H9 (cell line): ENCODE measurements around the gene XRN2. TPM values are rescaled to one million over a fixed set of nuclear protein-coding genes. Genes with fewer than 3 reads are reported as not detected.

Source experiments
- DNase-seq: peaks from one replicate; pipeline ENCODE4 v3.0.0-alpha.2; 2017
- H2AFZ ChIP-seq: one replicate; pipeline ENCODE4 v1.6.1; 2013; ENCODE audit warnings: mild to moderate bottlenecking, low read length, control low read depth, moderate library complexity
- H2AK5ac ChIP-seq: 2 replicates; pipeline ENCODE4 v1.6.1; 2013; ENCODE audit warnings: low read length, control low read depth, mixed read lengths; ENCODE audit not compliant: insufficient read length
- H2BK120ac ChIP-seq: one replicate; pipeline ENCODE4 v1.6.1; 2013; ENCODE audit warnings: low read depth, mild to moderate bottlenecking, low read length, control low read depth, inconsistent platforms; ENCODE audit not compliant: poor library complexity, severe bottlenecking
- H2BK12ac ChIP-seq: 2 replicates; pipeline ENCODE4 v1.6.1; 2013; ENCODE audit warnings: low read length, control low read depth, mixed read lengths, low read depth; ENCODE audit not compliant: insufficient read length
- H2BK15ac ChIP-seq: 2 replicates; pipeline ENCODE4 v1.6.1; 2013; ENCODE audit warnings: low read depth, low read length, control low read depth
- H2BK20ac ChIP-seq: one replicate; pipeline ENCODE4 v1.6.1; 2013; ENCODE audit warnings: low read depth, mild to moderate bottlenecking, low read length, control low read depth, inconsistent platforms; ENCODE audit not compliant: poor library complexity, severe bottlenecking
- H2BK5ac ChIP-seq: 2 replicates; pipeline ENCODE4 v1.6.1; 2013; ENCODE audit warnings: low read length, control low read depth, mixed read lengths; ENCODE audit not compliant: insufficient read length
- H3K14ac ChIP-seq: 2 replicates; pipeline ENCODE4 v1.6.1; 2013; ENCODE audit warnings: low read length, control low read depth; ENCODE audit not compliant: insufficient read depth
- H3K18ac ChIP-seq: 2 replicates; pipeline ENCODE4 v1.6.1; 2013; ENCODE audit warnings: low read depth, mild to moderate bottlenecking, mixed read lengths, low read length, control low read depth; ENCODE audit not compliant: insufficient read length
- H3K23ac ChIP-seq: 2 replicates; pipeline ENCODE4 v1.6.1; 2013; ENCODE audit warnings: low read length, control low read depth, mixed read lengths, low read depth; ENCODE audit not compliant: insufficient read length
- H3K23me2 ChIP-seq: 2 replicates; pipeline ENCODE4 v1.6.1; 2013; ENCODE audit warnings: low read depth, mild to moderate bottlenecking, mixed read lengths, low read length, control low read depth; ENCODE audit not compliant: insufficient read length, poor library complexity, severe bottlenecking
- H3K27ac ChIP-seq: 2 replicates; pipeline ENCODE4 v1.5.1; 2013; ENCODE audit warnings: low read length, control low read depth, mixed read lengths, low read depth; ENCODE audit not compliant: insufficient read length
- H3K27me3 ChIP-seq: 2 replicates; pipeline ENCODE4 v1.6.1; 2013; ENCODE audit warnings: low read length, control low read depth, inconsistent platforms; ENCODE audit not compliant: insufficient read depth
- H3K4ac ChIP-seq: 2 replicates; pipeline ENCODE4 v1.6.1; 2013; ENCODE audit warnings: low read depth, mild to moderate bottlenecking, control low read depth, inconsistent platforms, low read length, moderate library complexity
- H3K4me1 ChIP-seq: 2 replicates; pipeline ENCODE4 v1.6.1; 2013; ENCODE audit warnings: low read length, control low read depth, inconsistent platforms; ENCODE audit not compliant: insufficient read depth
- H3K4me2 ChIP-seq: 2 replicates; pipeline ENCODE4 v1.6.1; 2013; ENCODE audit warnings: low read length, control low read depth, mixed read lengths; ENCODE audit not compliant: insufficient read length, insufficient read depth
- H3K56ac ChIP-seq: 2 replicates; pipeline ENCODE4 v1.6.1; 2013; ENCODE audit warnings: low read depth, mild to moderate bottlenecking, mixed read lengths, low read length, control low read depth; ENCODE audit not compliant: insufficient read length
- H3K79me1 ChIP-seq: 2 replicates; pipeline ENCODE4 v1.6.1; 2013; ENCODE audit warnings: low read depth, mild to moderate bottlenecking, moderate library complexity, low read length, control low read depth, inconsistent platforms; ENCODE audit not compliant: insufficient read depth, poor library complexity, severe bottlenecking
- H3K79me2 ChIP-seq: 2 replicates; pipeline ENCODE4 v1.6.1; 2013; ENCODE audit warnings: low read length, control low read depth, inconsistent platforms; ENCODE audit not compliant: insufficient read depth
- H3K9ac ChIP-seq: 2 replicates; pipeline ENCODE4 v1.6.1; 2013; ENCODE audit warnings: low read length, control low read depth, mixed read lengths; ENCODE audit not compliant: insufficient read length; ENCODE audit errors: extremely low read depth
- H3K9me3 ChIP-seq: one replicate; pipeline ENCODE4 v1.6.1; 2013; ENCODE audit warnings: low read depth, low read length, inconsistent platforms; ENCODE audit not compliant: control insufficient read depth
- H3T11ph ChIP-seq: one replicate; pipeline ENCODE4 v1.6.1; 2013; ENCODE audit warnings: mild to moderate bottlenecking, low read length, control low read depth, inconsistent platforms
- H4K20me1 ChIP-seq: one replicate; pipeline ENCODE4 v1.6.1; 2013; ENCODE audit not compliant: control insufficient read depth, insufficient read length, insufficient read depth
- H4K5ac ChIP-seq: 2 replicates; pipeline ENCODE4 v1.6.1; 2013; ENCODE audit warnings: low read depth, mild to moderate bottlenecking, mixed read lengths, low read length, control low read depth; ENCODE audit not compliant: insufficient read length
- H4K8ac ChIP-seq: replicated peaks from 2 replicates; pipeline ENCODE4 v1.6.1; 2013; ENCODE audit warnings: low read length, control low read depth, mixed read lengths, low read depth; ENCODE audit not compliant: insufficient read length
- H4K91ac ChIP-seq: 2 replicates; pipeline ENCODE4 v1.6.1; 2013; ENCODE audit warnings: low read depth, mild to moderate bottlenecking, moderate library complexity, mixed read lengths, low read length, control low read depth; ENCODE audit not compliant: insufficient read length
- H3K27ac Mint-ChIP-seq, 3 experiments: 2 replicates in 2 of 3; 3 replicates in 1 of 3; pipeline ENCODE4 v1.8.0; 2020 to 2021; ENCODE audit warnings: mixed read lengths in 3 of 3, mild to moderate bottlenecking in 1 of 3, moderate library complexity in 1 of 3
- H3K27me3 Mint-ChIP-seq: 2 replicates; pipeline ENCODE4 v1.8.0; 2021; ENCODE audit warnings: low read depth, mild to moderate bottlenecking, moderate library complexity, mixed read lengths
- H3K36me3 Mint-ChIP-seq, 3 experiments: 2 replicates in 2 of 3; 3 replicates in 1 of 3; pipeline ENCODE4 v1.8.0; 2020 to 2021; ENCODE audit warnings: low read depth in 3 of 3, mixed read lengths in 3 of 3; ENCODE audit not compliant: insufficient read depth in 1 of 3
- H3K4me1 Mint-ChIP-seq, 2 experiments: 2 replicates each; pipeline ENCODE4 v1.8.0; 2020; ENCODE audit warnings: mixed read lengths in 2 of 2
- H3K4me3 Mint-ChIP-seq, 2 experiments: 2 replicates in 1 of 2; 3 replicates in 1 of 2; pipeline ENCODE4 v1.8.0; 2020 to 2021; ENCODE audit warnings: mild to moderate bottlenecking in 2 of 2, mixed read lengths in 2 of 2, moderate library complexity in 1 of 2
- H3K9me3 Mint-ChIP-seq, 2 experiments: 2 replicates in 1 of 2; 3 replicates in 1 of 2; pipeline ENCODE4 v1.8.0; 2020; ENCODE audit warnings: mild to moderate bottlenecking in 2 of 2, mixed read lengths in 2 of 2, moderate library complexity in 1 of 2
- WGBS: extraction: QIAGEN DNeasy Blood & Tissue Kit; methylation state at CpG from one replicate; pipeline ENCODE4 v1.1.7; 2013; ENCODE audit warnings: missing lambda C conversion rate, low lambda C conversion rate, mixed read lengths; ENCODE audit not compliant: insufficient read length; ENCODE audit errors: extremely low coverage; 5-methylcytosine and 5-hydroxymethylcytosine counted together
- total RNA-seq: library from RNA; stranded (reverse); gene quantifications from 2 replicates; pipeline ENCODE4 v1.2.1, GENCODE V29; 2021
- TF ChIP-seq, protein P1 (sequence below): fragments of 200-600 bp; sonication (generic); conservative IDR thresholded peaks from 3 replicates; pipeline ENCODE4 v1.8.0; 2021; ENCODE audit warnings: antibody characterized with exemption, mild to moderate bottlenecking

The XRN2 gene
- total RNA-seq, 1 experiment from 2014 or later: 96.7 TPM

GRCh38 chr20:21357844-21358243, 54.7 kb downstream of the XRN2 start:
- no CpG with 5 or more reads among the region's 1 CpG for WGBS
- no peaks in the 10 kb centered on the region for H3K79me1 ChIP-seq
- TF ChIP-seq, protein P1, sequence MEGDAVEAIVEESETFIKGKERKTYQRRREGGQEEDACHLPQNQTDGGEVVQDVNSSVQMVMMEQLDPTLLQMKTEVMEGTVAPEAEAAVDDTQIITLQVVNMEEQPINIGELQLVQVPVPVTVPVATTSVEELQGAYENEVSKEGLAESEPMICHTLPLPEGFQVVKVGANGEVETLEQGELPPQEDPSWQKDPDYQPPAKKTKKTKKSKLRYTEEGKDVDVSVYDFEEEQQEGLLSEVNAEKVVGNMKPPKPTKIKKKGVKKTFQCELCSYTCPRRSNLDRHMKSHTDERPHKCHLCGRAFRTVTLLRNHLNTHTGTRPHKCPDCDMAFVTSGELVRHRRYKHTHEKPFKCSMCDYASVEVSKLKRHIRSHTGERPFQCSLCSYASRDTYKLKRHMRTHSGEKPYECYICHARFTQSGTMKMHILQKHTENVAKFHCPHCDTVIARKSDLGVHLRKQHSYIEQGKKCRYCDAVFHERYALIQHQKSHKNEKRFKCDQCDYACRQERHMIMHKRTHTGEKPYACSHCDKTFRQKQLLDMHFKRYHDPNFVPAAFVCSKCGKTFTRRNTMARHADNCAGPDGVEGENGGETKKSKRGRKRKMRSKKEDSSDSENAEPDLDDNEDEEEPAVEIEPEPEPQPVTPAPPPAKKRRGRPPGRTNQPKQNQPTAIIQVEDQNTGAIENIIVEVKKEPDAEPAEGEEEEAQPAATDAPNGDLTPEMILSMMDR: no peak

More at GRCh38 chr20:21357844-21358243, 54.7 kb downstream of the XRN2 start:
- Histone ChIP-seq H2BK120ac (no peak overlapping the region), H3K18ac (no peak overlapping the region), H2BK20ac (no peak overlapping the region), H2BK15ac (no peak overlapping the region), H3K9me3 (no peaks in the 10 kb centered on the region), H3K56ac (no peak overlapping the region), H2AFZ (no peak overlapping the region), H3K23ac (no peak overlapping the region), H3K79me2 (no peaks in the 10 kb centered on the region), H2AK5ac (no peak overlapping the region), H4K91ac (no peak overlapping the region), H3T11ph (no peak overlapping the region), H3K23me2 (no peaks in the 10 kb centered on the region), H3K27ac (no peak overlapping the region), H2BK5ac (no peak overlapping the region), H3K9ac (no peak overlapping the region), H3K4ac (no peak overlapping the region), H4K5ac (no peak overlapping the region), H3K4me1 (no peaks in the 10 kb centered on the region), H3K14ac (no peak overlapping the region), H3K4me2 (no peak overlapping the region), H4K20me1 (no peaks in the 10 kb centered on the region), H3K27me3 (no peaks in the 10 kb centered on the region), H4K8ac (no peak overlapping the region), H2BK12ac (no peak overlapping the region)
- no peaks in the 10 kb centered on the region for H3K9me3 Mint-ChIP-seq
- DNase-seq: no peak
- H3K27me3 Mint-ChIP-seq: no peaks in the 10 kb centered on the region
- H3K36me3 Mint-ChIP-seq: peaks cover 20 to 68% (median 54%) of the 10 kb centered on the region in 3 experiments; a peak in 6 of 7 replicates
- H3K4me3 Mint-ChIP-seq: no peak overlapping the region
- no peak overlapping the region for H3K27ac Mint-ChIP-seq
- no peaks in the 10 kb centered on the region for H3K4me1 Mint-ChIP-seq
